OCI-LY3 (cell line): Measurements from ENCODE around the gene ZNF362.

Source experiments
- H2AFZ ChIP-seq: fragments of 200-600, 300-600 bp; shearing (Covaris generic); 2 replicates; pipeline ENCODE4 v1.6.0; 2014; ENCODE audit warnings: antibody characterized with exemption, low read depth, low read length
- H3K27ac ChIP-seq: fragments of 200-600, 300-600 bp; sonication (generic); 2 replicates; pipeline ENCODE4 v1.5.1; 2014; ENCODE audit warnings: mild to moderate bottlenecking, low read length, moderate library complexity, mixed read lengths
- H3K27me3 ChIP-seq: fragments of 200-600, 300-600 bp; sonication (generic); 2 replicates; pipeline ENCODE4 v1.6.1; 2014; ENCODE audit warnings: low read depth, low read length, mixed read lengths
- H3K36me3 ChIP-seq: fragments of 200-600, 300-600 bp; sonication (generic); replicated peaks from 2 replicates; pipeline ENCODE3; 2014; ENCODE audit warnings: low read depth, low read length, mixed read lengths
- H3K4me1 ChIP-seq: fragments of 300-600, 200-600 bp; sonication (generic); 2 replicates; pipeline ENCODE4 v1.6.1; 2014; ENCODE audit warnings: low read length, mixed read lengths
- H3K4me2 ChIP-seq: fragments of 200-600, 300-600 bp; sonication (generic); 2 replicates; pipeline ENCODE4 v1.6.1; 2014; ENCODE audit warnings: low read length, mixed read lengths
- H3K4me3 ChIP-seq: fragments of 300-600, 200-600 bp; sonication (generic); 2 replicates; pipeline ENCODE4 v1.5.1; 2014; ENCODE audit warnings: antibody characterized with exemption, mild to moderate bottlenecking, low read length, moderate library complexity
- H3K79me2 ChIP-seq: fragments of 300-600, 200-600 bp; shearing (Covaris generic); 2 replicates; pipeline ENCODE4 v1.6.1; 2014; ENCODE audit warnings: mild to moderate bottlenecking, low read length, mixed read lengths
- H3K9ac ChIP-seq: fragments of 300-600, 200-600 bp; shearing (Covaris generic); 2 replicates; pipeline ENCODE4 v1.6.0; 2014; ENCODE audit warnings: mild to moderate bottlenecking, low read length, moderate library complexity
- H3K9me3 ChIP-seq: fragments of 200-600, 300-600 bp; shearing (Covaris generic); 2 replicates; pipeline ENCODE4 v1.6.1; 2014; ENCODE audit warnings: low read length, mixed read lengths; ENCODE audit not compliant: insufficient read depth
- H4K20me1 ChIP-seq: fragments of 200-600, 300-600 bp; sonication (generic); 2 replicates; pipeline ENCODE4 v1.6.1; 2016; ENCODE audit warnings: low read length, mixed read lengths; ENCODE audit not compliant: insufficient read depth
- EZH2phosphoT487 ChIP-seq: fragments of 200-600 bp; shearing (Covaris generic); IDR thresholded peaks from 2 replicates; pipeline ENCODE4 v1.6.1; 2018; ENCODE audit warnings: antibody characterized with exemption, mixed run types, low read depth
- TF ChIP-seq, protein P1 (sequence below): fragments of 200-600, 300-600 bp; sonication (generic); IDR thresholded peaks from 2 replicates; pipeline ENCODE4 v1.5.1; 2014; ENCODE audit warnings: antibody characterized with exemption, low read length, low read depth

The ZNF362 gene

GRCh38 chr1:33259879-33260278 lies 3.6 kb downstream of the ZNF362 start:
- TF ChIP-seq, protein P1, sequence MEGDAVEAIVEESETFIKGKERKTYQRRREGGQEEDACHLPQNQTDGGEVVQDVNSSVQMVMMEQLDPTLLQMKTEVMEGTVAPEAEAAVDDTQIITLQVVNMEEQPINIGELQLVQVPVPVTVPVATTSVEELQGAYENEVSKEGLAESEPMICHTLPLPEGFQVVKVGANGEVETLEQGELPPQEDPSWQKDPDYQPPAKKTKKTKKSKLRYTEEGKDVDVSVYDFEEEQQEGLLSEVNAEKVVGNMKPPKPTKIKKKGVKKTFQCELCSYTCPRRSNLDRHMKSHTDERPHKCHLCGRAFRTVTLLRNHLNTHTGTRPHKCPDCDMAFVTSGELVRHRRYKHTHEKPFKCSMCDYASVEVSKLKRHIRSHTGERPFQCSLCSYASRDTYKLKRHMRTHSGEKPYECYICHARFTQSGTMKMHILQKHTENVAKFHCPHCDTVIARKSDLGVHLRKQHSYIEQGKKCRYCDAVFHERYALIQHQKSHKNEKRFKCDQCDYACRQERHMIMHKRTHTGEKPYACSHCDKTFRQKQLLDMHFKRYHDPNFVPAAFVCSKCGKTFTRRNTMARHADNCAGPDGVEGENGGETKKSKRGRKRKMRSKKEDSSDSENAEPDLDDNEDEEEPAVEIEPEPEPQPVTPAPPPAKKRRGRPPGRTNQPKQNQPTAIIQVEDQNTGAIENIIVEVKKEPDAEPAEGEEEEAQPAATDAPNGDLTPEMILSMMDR, result no peak
- no peak for TF ChIP-seq EZH2phosphoT487
- Histone ChIP-seq H3K79me2 (peaks cover 24% of the 10 kb centered on the region), H3K4me1 (peaks cover 18% of the 10 kb centered on the region), H3K4me2 (no peak overlapping the region), H3K27me3 (no peaks in the 10 kb centered on the region), H3K4me3 (no peak overlapping the region), H3K27ac (no peak overlapping the region), H4K20me1 (no peaks in the 10 kb centered on the region), H3K36me3 (no peaks in the 10 kb centered on the region), H3K9ac (no peak overlapping the region), H3K9me3 (no peaks in the 10 kb centered on the region), H2AFZ (no peak overlapping the region)

GRCh38 chr1:33260439-33260838 lies 4.1 kb downstream of the ZNF362 start:
- H3K79me2 ChIP-seq, result peaks cover 24% of the 10 kb centered on the region

DNA sequence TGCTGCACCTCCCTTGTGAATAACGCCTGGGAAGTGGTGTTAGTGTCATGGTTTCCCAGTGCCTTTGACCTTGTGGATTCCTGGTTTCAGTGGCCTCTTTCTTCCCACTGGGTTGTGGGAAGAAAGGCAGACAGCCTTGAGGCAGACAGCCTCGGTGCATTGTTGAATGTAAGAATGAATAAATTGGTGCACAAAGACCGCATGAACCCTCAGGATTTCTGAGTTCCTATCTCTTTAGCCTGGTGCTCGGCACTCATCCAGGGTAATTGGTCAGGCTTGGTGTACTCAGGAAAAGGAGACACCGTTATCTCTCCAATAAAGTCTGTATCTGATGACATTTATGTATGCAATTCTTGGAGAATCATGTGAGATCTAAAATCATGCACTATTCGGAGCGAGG lies 5.1 kb downstream of the ZNF362 start:
- Histone ChIP-seq H2AFZ (no peak overlapping the region), H3K9ac (no peak overlapping the region), H3K27ac (no peak overlapping the region), H3K27me3 (no peaks in the 10 kb centered on the region), H4K20me1 (no peaks in the 10 kb centered on the region), H3K79me2 (peaks cover 24% of the 10 kb centered on the region), H3K4me1 (peaks cover 14% of the 10 kb centered on the region), H3K36me3 (no peaks in the 10 kb centered on the region), H3K4me2 (no peak overlapping the region), H3K9me3 (no peaks in the 10 kb centered on the region), H3K4me3 (no peak overlapping the region)
- TF ChIP-seq, protein P1, result no peak
- TF ChIP-seq EZH2phosphoT487, result no peak

More at GRCh38 chr1:33260439-33260838, 4.1 kb downstream of the ZNF362 start:
- Histone ChIP-seq H3K9me3 (no peaks in the 10 kb centered on the region), H3K27me3 (no peaks in the 10 kb centered on the region), H3K4me1 (peaks cover 14% of the 10 kb centered on the region), H3K36me3 (no peaks in the 10 kb centered on the region), H3K4me3 (no peak overlapping the region), H4K20me1 (no peaks in the 10 kb centered on the region), H3K9ac (no peak overlapping the region), H3K4me2 (no peak overlapping the region), H2AFZ (no peak overlapping the region), H3K27ac (no peak overlapping the region)
- TF ChIP-seq, protein P1, result no peak
- no peak for TF ChIP-seq EZH2phosphoT487

DNA sequence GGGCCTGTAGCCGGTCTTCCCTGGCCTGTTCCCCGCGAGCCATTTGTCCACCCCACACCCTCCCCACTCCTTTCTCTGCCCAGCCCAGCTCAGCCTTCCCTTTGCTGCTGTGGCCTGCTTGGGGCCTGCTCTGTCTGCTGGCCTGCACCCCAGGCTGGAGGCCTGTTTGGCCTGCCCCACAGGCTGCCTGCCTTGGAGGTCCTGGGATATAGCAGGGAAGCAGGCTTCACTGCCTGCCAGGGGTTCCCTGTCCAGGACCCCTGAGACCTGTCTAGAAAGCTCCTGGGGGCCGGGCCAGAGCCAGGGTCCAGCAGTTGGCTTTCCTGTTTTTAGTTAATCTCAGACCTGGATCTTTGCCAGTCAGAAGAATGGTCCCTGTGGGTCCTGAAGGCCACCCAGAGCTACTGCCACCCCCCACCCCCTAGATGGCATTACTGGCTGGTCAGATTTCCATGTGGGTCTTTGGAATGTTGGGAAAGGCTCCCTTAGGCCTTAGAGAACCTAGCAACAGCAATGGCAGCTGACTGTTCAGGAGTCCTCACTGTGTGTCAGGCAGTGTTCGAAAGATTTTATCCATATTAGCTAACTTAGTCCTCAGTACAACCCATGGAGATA lies 7.7 kb downstream of the ZNF362 start:
- peaks cover 2% of the 10 kb centered on the region; the same call in 1 of the 2 replicates for H3K79me2 ChIP-seq
- H3K27ac ChIP-seq, result no peak overlapping the region
- no peaks in the 10 kb centered on the region for H3K27me3 ChIP-seq
- H3K4me3 ChIP-seq, result no peak overlapping the region
- no peaks in the 10 kb centered on the region for H4K20me1 ChIP-seq
- TF ChIP-seq EZH2phosphoT487, result no peak
- TF ChIP-seq, protein P1, result no peak
- H3K9me3 ChIP-seq, result no peaks in the 10 kb centered on the region
- no peaks in the 10 kb centered on the region for H3K4me1 ChIP-seq
- no peak overlapping the region for H3K9ac ChIP-seq
- H3K36me3 ChIP-seq, result no peaks in the 10 kb centered on the region
- no peak overlapping the region for H2AFZ ChIP-seq
- H3K4me2 ChIP-seq, result no peak overlapping the region
